Mammary epithelial cell (primary cell): Measurements from ENCODE around the gene ALOX5.

ENCODE experiments used
- EZH2 ChIP-seq: IDR thresholded peaks from 2 replicates; pipeline ENCODE4 v1.6.1; 2012; ENCODE audit warnings: low read length, inconsistent platforms, borderline replicate concordance
- TF ChIP-seq, protein P1 (sequence below), 2 donors: IDR thresholded peaks in 1 of 2; conservative IDR thresholded peaks in 1 of 2; 2 replicates each; pipeline ENCODE4 v1.5.1; 2011 to 2012; ENCODE audit warnings: inconsistent platforms in 2 of 2, low read length in 2 of 2, mild to moderate bottlenecking in 2 of 2, control low read depth in 1 of 2, low read depth in 1 of 2; ENCODE audit not compliant: insufficient read depth in 1 of 2; ENCODE audit errors: extremely low read depth in 1 of 2

DNA sequence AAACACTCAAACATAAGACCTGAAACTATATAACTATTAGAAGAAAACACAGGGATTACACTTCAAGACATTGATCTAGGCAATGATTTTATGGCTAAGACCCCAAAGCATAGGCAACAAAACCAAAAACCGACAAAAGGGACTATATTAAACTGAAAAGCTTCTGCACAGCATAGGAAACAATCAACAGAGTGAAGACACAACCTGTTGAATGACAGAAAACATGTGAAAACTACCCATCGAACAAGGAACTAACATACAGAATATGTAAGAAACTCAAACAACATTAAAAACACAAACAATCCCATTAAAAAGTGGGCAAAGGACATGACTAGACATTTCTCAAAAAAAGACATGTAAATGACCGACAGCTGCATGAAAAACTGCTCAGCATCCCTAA is 109.0 kb downstream of the ALOX5 start:
- TF ChIP-seq, protein P1, sequence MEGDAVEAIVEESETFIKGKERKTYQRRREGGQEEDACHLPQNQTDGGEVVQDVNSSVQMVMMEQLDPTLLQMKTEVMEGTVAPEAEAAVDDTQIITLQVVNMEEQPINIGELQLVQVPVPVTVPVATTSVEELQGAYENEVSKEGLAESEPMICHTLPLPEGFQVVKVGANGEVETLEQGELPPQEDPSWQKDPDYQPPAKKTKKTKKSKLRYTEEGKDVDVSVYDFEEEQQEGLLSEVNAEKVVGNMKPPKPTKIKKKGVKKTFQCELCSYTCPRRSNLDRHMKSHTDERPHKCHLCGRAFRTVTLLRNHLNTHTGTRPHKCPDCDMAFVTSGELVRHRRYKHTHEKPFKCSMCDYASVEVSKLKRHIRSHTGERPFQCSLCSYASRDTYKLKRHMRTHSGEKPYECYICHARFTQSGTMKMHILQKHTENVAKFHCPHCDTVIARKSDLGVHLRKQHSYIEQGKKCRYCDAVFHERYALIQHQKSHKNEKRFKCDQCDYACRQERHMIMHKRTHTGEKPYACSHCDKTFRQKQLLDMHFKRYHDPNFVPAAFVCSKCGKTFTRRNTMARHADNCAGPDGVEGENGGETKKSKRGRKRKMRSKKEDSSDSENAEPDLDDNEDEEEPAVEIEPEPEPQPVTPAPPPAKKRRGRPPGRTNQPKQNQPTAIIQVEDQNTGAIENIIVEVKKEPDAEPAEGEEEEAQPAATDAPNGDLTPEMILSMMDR (conservative IDR thresholded peaks at IDR 0.05 in 1 of 2, IDR thresholded peaks at IDR 0.05 in 1 of 2; ENCODE audit: extremely low read depth in 1 of 2, insufficient read depth in 1 of 2, low read depth in 1 of 2, low read length in 2 of 2), result no peak
- no peak for TF ChIP-seq EZH2
